H9 (cell line): ENCODE data around the gene TTLL1. TPM values are rescaled to one million over a fixed set of nuclear protein-coding genes. Genes with fewer than 3 reads are reported as not detected.

Source experiments
- DNase-seq: peaks from one replicate; pipeline ENCODE4 v3.0.0-alpha.2; 2017
- H2AFZ ChIP-seq: one replicate; pipeline ENCODE4 v1.6.1; 2013; ENCODE audit warnings: mild to moderate bottlenecking, low read length, control low read depth, moderate library complexity
- H2AK5ac ChIP-seq: 2 replicates; pipeline ENCODE4 v1.6.1; 2013; ENCODE audit warnings: low read length, control low read depth, mixed read lengths; ENCODE audit not compliant: insufficient read length
- H2BK120ac ChIP-seq: one replicate; pipeline ENCODE4 v1.6.1; 2013; ENCODE audit warnings: low read depth, mild to moderate bottlenecking, low read length, control low read depth, inconsistent platforms; ENCODE audit not compliant: poor library complexity, severe bottlenecking
- H2BK12ac ChIP-seq: 2 replicates; pipeline ENCODE4 v1.6.1; 2013; ENCODE audit warnings: low read length, control low read depth, mixed read lengths, low read depth; ENCODE audit not compliant: insufficient read length
- H2BK15ac ChIP-seq: 2 replicates; pipeline ENCODE4 v1.6.1; 2013; ENCODE audit warnings: low read depth, low read length, control low read depth
- H2BK20ac ChIP-seq: one replicate; pipeline ENCODE4 v1.6.1; 2013; ENCODE audit warnings: low read depth, mild to moderate bottlenecking, low read length, control low read depth, inconsistent platforms; ENCODE audit not compliant: poor library complexity, severe bottlenecking
- H2BK5ac ChIP-seq: 2 replicates; pipeline ENCODE4 v1.6.1; 2013; ENCODE audit warnings: low read length, control low read depth, mixed read lengths; ENCODE audit not compliant: insufficient read length
- H3K14ac ChIP-seq: 2 replicates; pipeline ENCODE4 v1.6.1; 2013; ENCODE audit warnings: low read length, control low read depth; ENCODE audit not compliant: insufficient read depth
- H3K18ac ChIP-seq: 2 replicates; pipeline ENCODE4 v1.6.1; 2013; ENCODE audit warnings: low read depth, mild to moderate bottlenecking, mixed read lengths, low read length, control low read depth; ENCODE audit not compliant: insufficient read length
- H3K23ac ChIP-seq: 2 replicates; pipeline ENCODE4 v1.6.1; 2013; ENCODE audit warnings: low read length, control low read depth, mixed read lengths, low read depth; ENCODE audit not compliant: insufficient read length
- H3K23me2 ChIP-seq: 2 replicates; pipeline ENCODE4 v1.6.1; 2013; ENCODE audit warnings: low read depth, mild to moderate bottlenecking, mixed read lengths, low read length, control low read depth; ENCODE audit not compliant: insufficient read length, poor library complexity, severe bottlenecking
- H3K27ac ChIP-seq: 2 replicates; pipeline ENCODE4 v1.5.1; 2013; ENCODE audit warnings: low read length, control low read depth, mixed read lengths, low read depth; ENCODE audit not compliant: insufficient read length
- H3K27me3 ChIP-seq: 2 replicates; pipeline ENCODE4 v1.6.1; 2013; ENCODE audit warnings: low read length, control low read depth, inconsistent platforms; ENCODE audit not compliant: insufficient read depth
- H3K4ac ChIP-seq: 2 replicates; pipeline ENCODE4 v1.6.1; 2013; ENCODE audit warnings: low read depth, mild to moderate bottlenecking, control low read depth, inconsistent platforms, low read length, moderate library complexity
- H3K4me1 ChIP-seq: 2 replicates; pipeline ENCODE4 v1.6.1; 2013; ENCODE audit warnings: low read length, control low read depth, inconsistent platforms; ENCODE audit not compliant: insufficient read depth
- H3K4me2 ChIP-seq: 2 replicates; pipeline ENCODE4 v1.6.1; 2013; ENCODE audit warnings: low read length, control low read depth, mixed read lengths; ENCODE audit not compliant: insufficient read length, insufficient read depth
- H3K56ac ChIP-seq: 2 replicates; pipeline ENCODE4 v1.6.1; 2013; ENCODE audit warnings: low read depth, mild to moderate bottlenecking, mixed read lengths, low read length, control low read depth; ENCODE audit not compliant: insufficient read length
- H3K79me1 ChIP-seq: 2 replicates; pipeline ENCODE4 v1.6.1; 2013; ENCODE audit warnings: low read depth, mild to moderate bottlenecking, moderate library complexity, low read length, control low read depth, inconsistent platforms; ENCODE audit not compliant: insufficient read depth, poor library complexity, severe bottlenecking
- H3K79me2 ChIP-seq: 2 replicates; pipeline ENCODE4 v1.6.1; 2013; ENCODE audit warnings: low read length, control low read depth, inconsistent platforms; ENCODE audit not compliant: insufficient read depth
- H3K9ac ChIP-seq: 2 replicates; pipeline ENCODE4 v1.6.1; 2013; ENCODE audit warnings: low read length, control low read depth, mixed read lengths; ENCODE audit not compliant: insufficient read length; ENCODE audit errors: extremely low read depth
- H3K9me3 ChIP-seq: one replicate; pipeline ENCODE4 v1.6.1; 2013; ENCODE audit warnings: low read depth, low read length, inconsistent platforms; ENCODE audit not compliant: control insufficient read depth
- H3T11ph ChIP-seq: one replicate; pipeline ENCODE4 v1.6.1; 2013; ENCODE audit warnings: mild to moderate bottlenecking, low read length, control low read depth, inconsistent platforms
- H4K20me1 ChIP-seq: one replicate; pipeline ENCODE4 v1.6.1; 2013; ENCODE audit not compliant: control insufficient read depth, insufficient read length, insufficient read depth
- H4K5ac ChIP-seq: 2 replicates; pipeline ENCODE4 v1.6.1; 2013; ENCODE audit warnings: low read depth, mild to moderate bottlenecking, mixed read lengths, low read length, control low read depth; ENCODE audit not compliant: insufficient read length
- H4K8ac ChIP-seq: replicated peaks from 2 replicates; pipeline ENCODE4 v1.6.1; 2013; ENCODE audit warnings: low read length, control low read depth, mixed read lengths, low read depth; ENCODE audit not compliant: insufficient read length
- H4K91ac ChIP-seq: 2 replicates; pipeline ENCODE4 v1.6.1; 2013; ENCODE audit warnings: low read depth, mild to moderate bottlenecking, moderate library complexity, mixed read lengths, low read length, control low read depth; ENCODE audit not compliant: insufficient read length
- H3K27ac Mint-ChIP-seq, 3 experiments: 2 replicates in 2 of 3; 3 replicates in 1 of 3; pipeline ENCODE4 v1.8.0; 2020 to 2021; ENCODE audit warnings: mixed read lengths in 3 of 3, mild to moderate bottlenecking in 1 of 3, moderate library complexity in 1 of 3
- H3K27me3 Mint-ChIP-seq: 2 replicates; pipeline ENCODE4 v1.8.0; 2021; ENCODE audit warnings: low read depth, mild to moderate bottlenecking, moderate library complexity, mixed read lengths
- H3K36me3 Mint-ChIP-seq, 3 experiments: 2 replicates in 2 of 3; 3 replicates in 1 of 3; pipeline ENCODE4 v1.8.0; 2020 to 2021; ENCODE audit warnings: low read depth in 3 of 3, mixed read lengths in 3 of 3; ENCODE audit not compliant: insufficient read depth in 1 of 3
- H3K4me1 Mint-ChIP-seq, 2 experiments: 2 replicates each; pipeline ENCODE4 v1.8.0; 2020; ENCODE audit warnings: mixed read lengths in 2 of 2
- H3K4me3 Mint-ChIP-seq, 2 experiments: 2 replicates in 1 of 2; 3 replicates in 1 of 2; pipeline ENCODE4 v1.8.0; 2020 to 2021; ENCODE audit warnings: mild to moderate bottlenecking in 2 of 2, mixed read lengths in 2 of 2, moderate library complexity in 1 of 2
- H3K9me3 Mint-ChIP-seq, 2 experiments: 2 replicates in 1 of 2; 3 replicates in 1 of 2; pipeline ENCODE4 v1.8.0; 2020; ENCODE audit warnings: mild to moderate bottlenecking in 2 of 2, mixed read lengths in 2 of 2, moderate library complexity in 1 of 2
- CTCF ChIP-seq: fragments of 200-600 bp; sonication (generic); conservative IDR thresholded peaks from 3 replicates; pipeline ENCODE4 v1.8.0; 2021; ENCODE audit warnings: antibody characterized with exemption, mild to moderate bottlenecking
- WGBS: extraction: QIAGEN DNeasy Blood & Tissue Kit; methylation state at CpG from one replicate; pipeline ENCODE4 v1.1.7; 2013; ENCODE audit warnings: missing lambda C conversion rate, low lambda C conversion rate, mixed read lengths; ENCODE audit not compliant: insufficient read length; ENCODE audit errors: extremely low coverage; 5-methylcytosine and 5-hydroxymethylcytosine counted together
- total RNA-seq: library from RNA; stranded (reverse); gene quantifications from 2 replicates; pipeline ENCODE4 v1.2.1, GENCODE V29; 2021

The TTLL1 gene
- total RNA-seq, 1 experiment from 2014 or later: 4.1 TPM

- WGBS: no CpG with 5 or more reads among the region's 7 CpGs
- H3K4me1 Mint-ChIP-seq: peaks cover 9 to 23% of the 10 kb centered on the region in 2 experiments
- H3K79me2 ChIP-seq: no peaks in the 10 kb centered on the region
- H3K4ac ChIP-seq: no peak overlapping the region
- no peak overlapping the region for H3K4me3 Mint-ChIP-seq
- no peak overlapping the region for H3K27ac ChIP-seq
- no peak overlapping the region for H3K23ac ChIP-seq
- H4K8ac ChIP-seq: no peak overlapping the region
- no peaks in the 10 kb centered on the region for H3K9me3 Mint-ChIP-seq
- DNase-seq: no peak
- H2AK5ac ChIP-seq: no peak overlapping the region
- H2AFZ ChIP-seq: no peak overlapping the region
- no peaks in the 10 kb centered on the region for H3K36me3 Mint-ChIP-seq
- no peak overlapping the region; a peak in 1 of 7 replicates for H3K27ac Mint-ChIP-seq
- H4K5ac ChIP-seq: no peak overlapping the region
- no peak overlapping the region for H2BK20ac ChIP-seq
- H3K4me2 ChIP-seq: no peak overlapping the region
- no peak overlapping the region for H2BK5ac ChIP-seq
- no peak overlapping the region for H2BK12ac ChIP-seq
- no peak overlapping the region for H2BK120ac ChIP-seq
- H3K14ac ChIP-seq: no peak overlapping the region
- no peak overlapping the region for H3K18ac ChIP-seq
- no peaks in the 10 kb centered on the region for H3K9me3 ChIP-seq
- H3K56ac ChIP-seq: no peak overlapping the region
- H3K23me2 ChIP-seq: no peaks in the 10 kb centered on the region
- peaks cover 8% of the 10 kb centered on the region for H3K27me3 ChIP-seq
- peaks cover 40% of the 10 kb centered on the region for H3K27me3 Mint-ChIP-seq
- H3K79me1 ChIP-seq: no peaks in the 10 kb centered on the region
- peaks cover 5% of the 10 kb centered on the region for H4K20me1 ChIP-seq
- TF ChIP-seq CTCF: no peak
- no peak overlapping the region for H3T11ph ChIP-seq
- no peak overlapping the region for H2BK15ac ChIP-seq
- no peak overlapping the region for H3K9ac ChIP-seq
- no peaks in the 10 kb centered on the region for H3K4me1 ChIP-seq
- no peak overlapping the region for H4K91ac ChIP-seq
Measured at GRCh38 chr22:43116932-43117331, 27.7 kb upstream of the TTLL1 start.
